HG03460 (cell line): ENCODE results near the gene NEDD4L.

Experiments
- ATAC-seq: cut with Tn5 transposase; IDR thresholded peaks from one replicate; pipeline ENCODE4 v1.9.1; 2021; ENCODE audit not compliant: unreplicated experiment

The NEDD4L gene

GRCh38 chr18:58391231-58391825 is 347.3 kb downstream of the NEDD4L start:
- no peak for ATAC-seq

- no peak for ATAC-seq
Observed at GRCh38 chr18:58391932-58392323, 347.9 kb downstream of the NEDD4L start.

GRCh38 chr18:58392324-58393000 is 348.4 kb downstream of the NEDD4L start:
- ATAC-seq = no peak

- ATAC-seq = no peak
Observed at GRCh38 chr18:58393295-58393694, 349.3 kb downstream of the NEDD4L start.

DNA sequence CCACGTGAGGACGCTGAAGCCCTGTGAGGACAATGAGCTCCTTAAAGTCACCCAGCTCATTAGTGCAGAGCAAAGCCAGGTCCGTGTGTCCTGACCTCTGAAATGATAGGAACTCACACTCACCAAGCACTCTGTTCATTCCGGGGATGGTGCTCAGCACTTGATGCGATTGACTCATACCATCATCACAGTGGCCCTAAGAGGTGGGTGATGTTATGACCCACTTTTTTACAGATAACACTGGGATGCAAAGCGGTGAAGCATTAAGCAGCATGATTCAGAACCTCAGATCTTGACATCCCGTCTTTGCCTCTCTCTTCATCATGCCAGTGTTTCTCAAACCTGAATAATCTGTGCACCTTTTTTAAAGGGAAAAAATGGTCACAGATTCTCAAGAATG is 350.0 kb downstream of the NEDD4L start:
- no peak for ATAC-seq

GRCh38 chr18:58394602-58395425 is 350.8 kb downstream of the NEDD4L start:
- no peak for ATAC-seq

- no peak for ATAC-seq
Observed at GRCh38 chr18:58396144-58396543, 352.1 kb downstream of the NEDD4L start.

DNA sequence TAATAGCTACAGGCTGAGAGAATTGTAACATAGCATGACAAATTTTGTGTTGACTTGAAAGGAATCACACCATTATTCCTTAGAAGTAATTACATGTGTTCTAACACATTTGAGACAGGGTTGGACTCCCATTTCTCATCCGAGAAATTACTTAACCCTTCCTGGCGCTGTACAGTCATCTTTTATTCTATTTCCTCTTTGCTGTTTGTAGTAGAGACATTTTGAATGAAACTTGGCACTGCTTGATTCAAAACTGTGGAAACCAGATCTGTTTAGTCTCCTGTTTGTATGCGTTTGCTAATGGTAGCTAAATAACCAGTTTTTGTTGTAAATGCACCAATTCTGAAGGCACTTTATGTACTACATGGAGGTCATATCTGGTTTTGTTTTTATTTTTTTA is 352.9 kb downstream of the NEDD4L start:
- no peak for ATAC-seq

- ATAC-seq = no peak
Observed at GRCh38 chr18:58397385-58398132, 353.5 kb downstream of the NEDD4L start.

- ATAC-seq = no peak
Observed at GRCh38 chr18:58398648-58399398, 354.8 kb downstream of the NEDD4L start.

DNA sequence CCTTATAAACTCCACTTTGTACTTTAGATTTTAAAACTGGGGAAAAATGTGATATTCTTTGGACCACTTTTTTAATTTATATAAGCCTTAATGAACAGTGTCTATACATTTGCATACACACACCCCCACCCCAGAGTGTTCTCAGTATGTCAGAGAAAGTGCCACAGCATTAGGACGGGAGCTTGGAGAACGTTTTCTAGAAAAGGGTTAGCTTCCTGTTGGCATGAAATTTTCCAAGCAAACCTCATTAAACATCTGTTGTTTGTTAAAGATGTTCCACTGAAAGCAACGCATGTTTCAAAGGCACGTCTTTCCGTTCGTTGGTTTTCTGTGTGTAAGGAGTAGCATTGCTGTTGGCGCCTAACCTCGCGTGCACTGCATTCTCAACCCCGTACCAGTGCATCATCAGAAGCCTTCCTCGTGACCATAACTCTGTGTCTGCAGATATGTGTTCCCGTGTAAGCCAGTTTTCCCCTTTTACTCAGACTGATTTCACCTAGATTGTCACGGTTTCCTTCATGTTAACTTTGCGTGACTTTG is 356.4 kb downstream of the NEDD4L start:
- no peak for ATAC-seq

- no peak for ATAC-seq
Observed at GRCh38 chr18:58401191-58401590, 357.2 kb downstream of the NEDD4L start.

DNA sequence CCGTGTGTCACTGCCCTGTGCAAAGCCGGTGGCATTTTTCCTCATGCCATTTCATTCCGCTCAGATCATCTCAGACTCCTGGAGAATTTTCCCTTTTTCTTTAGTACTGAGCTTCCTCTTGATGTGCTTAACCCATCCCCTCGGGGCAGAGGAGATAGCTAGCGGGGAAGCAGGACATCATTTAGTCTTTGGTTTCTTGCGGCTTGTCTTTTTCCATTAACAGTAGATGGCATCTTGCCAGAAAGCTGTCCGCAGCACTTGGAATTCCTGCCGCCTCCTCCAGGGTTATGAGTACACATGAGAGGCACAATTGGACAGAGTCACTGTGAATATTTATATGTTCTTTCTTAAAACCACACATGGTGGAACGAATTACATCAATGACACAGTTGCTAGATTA is 358.2 kb downstream of the NEDD4L start:
- no peak for ATAC-seq

DNA sequence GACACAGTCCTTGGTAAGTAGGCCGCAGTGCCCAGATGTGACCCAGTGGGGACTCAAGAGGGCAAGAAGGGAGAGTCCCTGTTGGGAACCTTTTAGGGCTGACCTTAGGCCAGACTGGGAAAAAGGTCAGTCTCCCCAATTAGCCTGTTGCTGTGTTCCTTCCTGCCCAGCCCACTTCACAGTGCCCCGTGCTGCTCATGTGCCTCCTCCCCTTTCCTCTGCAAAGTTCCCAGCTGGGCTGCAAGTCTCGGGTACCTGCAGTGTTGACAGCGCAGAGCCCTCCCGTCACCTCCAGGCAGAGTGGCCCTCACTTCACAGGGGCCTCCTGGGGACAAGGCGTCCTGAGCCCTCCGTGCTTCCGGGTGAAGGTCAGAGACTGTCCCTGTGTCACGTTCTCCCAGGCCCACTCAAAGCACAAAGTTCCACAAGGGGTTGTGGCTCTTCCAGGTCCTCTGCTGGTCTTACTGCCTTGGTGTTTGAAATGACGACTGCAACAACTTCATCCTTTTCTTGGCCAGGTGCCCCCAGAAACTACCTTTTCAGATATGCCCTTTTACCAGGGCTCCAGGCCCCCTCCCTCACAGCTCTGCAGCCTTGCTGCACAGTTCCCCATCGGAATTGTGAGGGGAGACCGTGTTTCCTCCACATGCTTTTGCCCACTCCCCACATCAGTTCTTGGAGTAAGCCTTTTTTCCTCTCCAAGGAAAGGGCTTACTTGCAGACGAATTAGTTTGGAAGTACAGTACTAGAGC is 359.1 kb downstream of the NEDD4L start:
- no peak for ATAC-seq

- no peak for ATAC-seq
Observed at GRCh38 chr18:58403799-58404455, 359.9 kb downstream of the NEDD4L start.

- no peak for ATAC-seq
Observed at GRCh38 chr18:58405107-58405898, 361.3 kb downstream of the NEDD4L start.

- ATAC-seq = no peak
Observed at GRCh38 chr18:58407263-58407648, 363.2 kb downstream of the NEDD4L start.

DNA sequence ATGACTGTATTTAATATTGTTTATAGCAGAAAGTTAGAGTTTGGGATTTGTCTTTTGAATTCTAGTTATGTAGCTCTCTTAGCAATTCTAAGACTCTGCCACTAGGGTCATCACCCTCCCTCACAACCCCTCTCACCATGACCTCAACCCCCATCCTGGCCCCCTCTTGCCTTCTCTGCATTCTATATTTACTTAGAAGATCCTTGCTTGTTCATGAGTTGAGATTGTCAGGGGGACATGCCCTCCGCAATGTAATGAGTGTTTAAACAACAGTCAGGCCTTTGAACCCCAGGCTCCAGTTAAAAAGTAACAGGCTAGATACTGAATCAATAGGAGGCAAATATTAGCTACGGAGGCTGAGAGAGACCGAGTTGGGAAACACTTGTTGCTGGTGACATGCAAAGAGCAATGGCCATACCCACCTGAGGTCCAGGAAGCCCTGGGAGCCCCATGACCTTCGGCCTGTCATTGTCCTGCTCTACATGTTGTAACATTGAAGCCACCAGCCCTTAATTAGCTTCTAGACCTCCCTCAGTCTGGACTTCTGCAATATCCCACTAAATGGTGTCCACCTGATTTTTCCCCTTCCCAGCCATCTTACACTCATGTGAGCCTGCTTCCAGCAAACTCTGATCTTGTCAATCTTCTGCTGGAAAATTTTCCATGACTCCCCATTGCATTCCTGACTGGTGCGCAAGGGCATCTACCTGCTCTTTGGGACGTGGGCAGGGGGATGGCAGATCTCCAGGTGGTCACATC is 363.8 kb downstream of the NEDD4L start:
- no peak for ATAC-seq
